ENCODE measurements around the gene HOXB3.

DNA sequence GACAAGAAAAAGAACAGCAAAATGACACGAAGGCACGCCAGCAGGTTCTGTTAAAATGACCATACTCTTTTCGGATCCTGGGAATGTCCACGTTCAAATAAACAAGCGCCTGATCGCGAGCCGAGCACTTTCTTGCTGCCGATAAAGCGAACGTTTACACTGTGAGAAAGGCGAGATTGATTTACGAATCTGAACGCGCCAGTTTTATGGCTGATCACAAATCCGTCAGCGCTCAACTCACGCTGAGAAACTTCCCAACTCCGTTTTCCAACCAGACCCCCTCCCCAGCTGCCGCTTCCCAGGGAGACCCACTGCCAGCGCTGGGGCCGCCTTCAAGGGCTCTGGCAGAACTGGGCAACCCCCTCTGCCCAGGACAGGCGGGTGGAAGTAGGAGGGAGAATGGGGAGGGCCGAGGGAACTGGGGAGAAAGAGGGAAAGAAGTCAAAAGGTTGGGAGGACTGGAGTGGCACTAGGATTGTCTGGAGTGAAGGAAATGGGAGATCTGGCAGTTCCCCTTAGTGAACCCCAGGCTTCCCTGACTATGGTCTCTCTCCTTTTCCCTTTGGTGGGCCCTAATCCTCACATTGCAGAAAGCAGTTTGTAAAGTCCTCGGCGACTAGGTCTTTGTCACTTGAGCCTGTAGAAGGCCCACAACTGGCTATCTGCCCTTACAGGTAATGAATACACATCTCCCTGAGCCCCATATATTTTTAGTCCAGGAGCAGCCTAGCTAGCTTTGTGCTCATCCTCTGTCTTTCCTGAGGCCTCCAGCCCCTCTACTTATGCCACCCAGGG, 18.8 kb downstream of the HOXB3 start:
- TF ChIP-seq CTCF (IDR thresholded peaks at IDR 0.05; ENCODE audit: low read length) (no peak), EZH2 (IDR thresholded peaks at IDR 0.05; ENCODE audit: borderline replicate concordance, low read length) (no peak)
